VCaP (cell line): ENCODE measurements around the gene LRRC10B.

Source experiments
- H3K27ac ChIP-seq: fragments of 450-650 bp; 2 replicates; pipeline ENCODE4 v1.5.1; 2017
- CTCF ChIP-seq: fragments of 450-650 bp; conservative IDR thresholded peaks from 2 replicates; pipeline ENCODE4 v1.5.1; 2017; ENCODE audit warnings: mild to moderate bottlenecking, moderate library complexity

LRRC10B gene

GRCh38 chr11:61550665-61551227, 42.2 kb downstream of the LRRC10B start:
- no peak for TF ChIP-seq CTCF
- H3K27ac ChIP-seq = no peak overlapping the region

GRCh38 chr11:61551634-61552033, 43.1 kb downstream of the LRRC10B start:
- no peak for TF ChIP-seq CTCF
- no peak overlapping the region for H3K27ac ChIP-seq

- no peak for TF ChIP-seq CTCF
- 0 out of 2 replicates have a peak overlapping the region, but pooled peaks have one; percentile 9 for H3K27ac ChIP-seq
Measured at GRCh38 chr11:61552108-61552635, 43.6 kb downstream of the LRRC10B start.

- no peak for TF ChIP-seq CTCF
- peak overlapping the region; percentile 80; the same call in 1 of the 2 replicates for H3K27ac ChIP-seq
Measured at GRCh38 chr11:61553373-61554171, 45.0 kb downstream of the LRRC10B start.

GRCh38 chr11:61554172-61554988, 45.8 kb downstream of the LRRC10B start:
- H3K27ac ChIP-seq = peak overlapping the region; percentile 80
- TF ChIP-seq CTCF = no peak

- TF ChIP-seq CTCF = peak; percentile 70
- H3K27ac ChIP-seq = peak overlapping the region; percentile 80
Measured at GRCh38 chr11:61555051-61555969, 46.8 kb downstream of the LRRC10B start.
